Measurements from ENCODE around the gene PARG.
"Not testable (repeated sequence)": the region's sequence is repeated elsewhere in the genome, so short reads cannot be mapped to it uniquely, and the experiment has no call there.

GRCh38 chr10:49884739-49885331 is 57.0 kb downstream of the PARG start:
- not testable (repeated sequence) for TF ChIP-seq CTCF, POLR2AphosphoS5, POLR2A (IDR thresholded peaks at IDR 0.05)
